ENCODE data around the gene HS6ST1. TPM values are rescaled to one million over a fixed set of nuclear protein-coding genes. Genes with fewer than 3 reads are reported as not detected.

The HS6ST1 gene
- total RNA-seq, 2 donors from 2014 or later: 25.4 to 44.8 TPM

- H3K4me1 ChIP-seq: peaks cover 7% of the 10 kb centered on the region
- intact Hi-C loops (cut with DNase I): no loop called here
- no peak overlapping the region for H3K4me3 ChIP-seq
- WGBS, 2 donors: 100% methylated on average over 1 of the region's 1 CpG
- ATAC-seq (no peak), DNase-seq (no peak)
- H3K27me3 ChIP-seq: no peaks in the 10 kb centered on the region
- H3K27ac ChIP-seq: no peak overlapping the region
- no peaks in the 10 kb centered on the region for H3K9me3 ChIP-seq
- no peaks in the 10 kb centered on the region for H3K36me3 ChIP-seq (replicated peaks in 1 of 2; ENCODE audit: insufficient read depth in 1 of 2, low read depth in 2 of 2)
- no peak for TF ChIP-seq POLR2A (IDR thresholded peaks at IDR 0.05)
- no peak for TF ChIP-seq CTCF (IDR thresholded peaks at IDR 0.05)
Observed at GRCh38 chr2:128227862-128228261, 90.8 kb downstream of the HS6ST1 start.

GRCh38 chr2:128219891-128220290, 98.8 kb downstream of the HS6ST1 start:
- Histone ChIP-seq H3K9me3 (no peaks in the 10 kb centered on the region), H3K27ac (no peak overlapping the region), H3K36me3 (replicated peaks in 1 of 2; ENCODE audit: insufficient read depth in 1 of 2, low read depth in 2 of 2) (no peaks in the 10 kb centered on the region), H3K4me3 (no peak overlapping the region), H3K4me1 (peaks cover 8% of the 10 kb centered on the region), H3K27me3 (no peaks in the 10 kb centered on the region)
- WGBS, 2 donors: 79 to 85% methylated on average over 8 of the region's 8 CpGs
- intact Hi-C loops (cut with DNase I): no loop called here
- no peak for ATAC-seq
- TF ChIP-seq CTCF (IDR thresholded peaks at IDR 0.05) (no peak), POLR2A (IDR thresholded peaks at IDR 0.05) (no peak)
- DNase-seq: no peak

- 53 to 57% methylated on average over 4 of the region's 4 CpGs for WGBS, 2 donors
- ATAC-seq: no peak
- no peak for DNase-seq
Observed at GRCh38 chr2:128217671-128218070, 101.0 kb downstream of the HS6ST1 start.

GRCh38 chr2:128215897-128216642, 102.6 kb downstream of the HS6ST1 start:
- intact Hi-C loops (cut with DNase I): no loop called here
- ATAC-seq: no peak
- WGBS, 2 donors: 85 to 93% methylated on average over 10 of the region's 10 CpGs

More at GRCh38 chr2:128217671-128218070, 101.0 kb downstream of the HS6ST1 start:
- no peaks in the 10 kb centered on the region for H3K9me3 ChIP-seq
- H3K27ac ChIP-seq: no peak overlapping the region
- peaks cover 10% of the 10 kb centered on the region for H3K4me1 ChIP-seq
- intact Hi-C loops (cut with DNase I): no loop called here
- H3K36me3 ChIP-seq (replicated peaks in 1 of 2; ENCODE audit: insufficient read depth in 1 of 2, low read depth in 2 of 2): no peaks in the 10 kb centered on the region
- H3K27me3 ChIP-seq: no peaks in the 10 kb centered on the region
- TF ChIP-seq CTCF (IDR thresholded peaks at IDR 0.05) (no peak), POLR2A (IDR thresholded peaks at IDR 0.05) (no peak)
- H3K4me3 ChIP-seq: no peak overlapping the region

More at GRCh38 chr2:128215897-128216642, 102.6 kb downstream of the HS6ST1 start:
- Histone ChIP-seq H3K4me1 (peaks cover 10% of the 10 kb centered on the region), H3K27ac (no peak overlapping the region), H3K9me3 (no peaks in the 10 kb centered on the region), H3K36me3 (replicated peaks in 1 of 2; ENCODE audit: insufficient read depth in 1 of 2, low read depth in 2 of 2) (no peaks in the 10 kb centered on the region), H3K27me3 (no peaks in the 10 kb centered on the region), H3K4me3 (no peak overlapping the region)
- no peak for DNase-seq
- TF ChIP-seq CTCF (IDR thresholded peaks at IDR 0.05) (no peak), POLR2A (IDR thresholded peaks at IDR 0.05) (no peak)

Small RNA genes within 50 kb of the gene (small RNA-seq; reads per million reads assigned to genes)
- gene RF00019: not detected

Other genes with a start within 250 kb of the HS6ST1 start
- 10 to 100 TPM; 38.2 to 42.0 TPM for gene UGGT1, start 227.7 kb downstream of the HS6ST1 start, total RNA-seq